ENCODE results near the gene SLC22A23. TPM values are rescaled to one million over a fixed set of nuclear protein-coding genes. Genes with fewer than 3 reads are reported as not detected.

Gene SLC22A23
- total RNA-seq, 1 donor from 2014 or later: 19.4 TPM

GRCh38 chr6:3267162-3267561 lies 189.7 kb downstream of the SLC22A23 start:
- H3K9me3 Mint-ChIP-seq (ENCODE audit: low read depth): no peaks in the 10 kb centered on the region
- TF ChIP-seq CTCF (IDR thresholded peaks at IDR 0.05; ENCODE audit: unreplicated experiment): no peak
- no peak overlapping the region for H3K4me3 Mint-ChIP-seq (ENCODE audit: low read depth)
- no peaks in the 10 kb centered on the region for H3K27me3 Mint-ChIP-seq
- H3K4me1 Mint-ChIP-seq (ENCODE audit: low read depth): no peaks in the 10 kb centered on the region
- H3K36me3 Mint-ChIP-seq (ENCODE audit: insufficient read depth): peaks cover 13% of the 10 kb centered on the region
- no peak overlapping the region for H3K27ac Mint-ChIP-seq
- DNase-seq (ENCODE audit: low spot score, unreplicated experiment): no peak

- DNase-seq (ENCODE audit: low spot score, unreplicated experiment): no peak
- Mint-ChIP-seq H3K36me3 (ENCODE audit: insufficient read depth) (peaks cover 9% of the 10 kb centered on the region), H3K4me1 (ENCODE audit: low read depth) (no peaks in the 10 kb centered on the region), H3K4me3 (ENCODE audit: low read depth) (no peak overlapping the region), H3K27me3 (no peaks in the 10 kb centered on the region), H3K27ac (no peak overlapping the region), H3K9me3 (ENCODE audit: low read depth) (no peaks in the 10 kb centered on the region)
- no peak for TF ChIP-seq CTCF (IDR thresholded peaks at IDR 0.05; ENCODE audit: unreplicated experiment)
Observed at GRCh38 chr6:3266170-3266569, 190.7 kb downstream of the SLC22A23 start.

DNA sequence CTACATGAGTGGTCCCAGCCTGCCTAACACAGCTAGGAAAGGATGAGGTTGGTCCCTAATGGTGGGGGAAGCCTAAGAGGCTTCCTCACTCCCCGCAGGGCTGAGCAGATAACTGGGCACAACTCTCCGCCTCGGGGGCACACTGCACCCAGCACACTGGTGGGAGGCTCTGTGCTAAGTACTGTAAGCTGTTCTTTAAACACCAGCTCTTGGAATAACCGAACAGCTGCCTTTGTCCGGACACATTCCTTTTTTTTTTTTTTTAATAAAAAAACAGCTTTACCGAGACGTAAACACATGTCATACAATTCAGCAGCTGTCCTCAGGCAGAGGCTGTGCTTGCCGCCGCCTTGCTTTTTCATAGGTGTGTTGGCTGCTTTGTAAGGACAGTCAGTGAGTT lies 191.2 kb downstream of the SLC22A23 start:
- H3K9me3 Mint-ChIP-seq (ENCODE audit: low read depth): no peaks in the 10 kb centered on the region
- H3K4me1 Mint-ChIP-seq (ENCODE audit: low read depth): peaks cover 4% of the 10 kb centered on the region
- TF ChIP-seq CTCF (IDR thresholded peaks at IDR 0.05; ENCODE audit: unreplicated experiment): no peak
- no peak for DNase-seq (ENCODE audit: low spot score, unreplicated experiment)
- H3K4me3 Mint-ChIP-seq (ENCODE audit: low read depth): no peak overlapping the region
- H3K27me3 Mint-ChIP-seq: no peaks in the 10 kb centered on the region
- peaks cover 6% of the 10 kb centered on the region for H3K36me3 Mint-ChIP-seq (ENCODE audit: insufficient read depth)
- no peak overlapping the region for H3K27ac Mint-ChIP-seq

DNA sequence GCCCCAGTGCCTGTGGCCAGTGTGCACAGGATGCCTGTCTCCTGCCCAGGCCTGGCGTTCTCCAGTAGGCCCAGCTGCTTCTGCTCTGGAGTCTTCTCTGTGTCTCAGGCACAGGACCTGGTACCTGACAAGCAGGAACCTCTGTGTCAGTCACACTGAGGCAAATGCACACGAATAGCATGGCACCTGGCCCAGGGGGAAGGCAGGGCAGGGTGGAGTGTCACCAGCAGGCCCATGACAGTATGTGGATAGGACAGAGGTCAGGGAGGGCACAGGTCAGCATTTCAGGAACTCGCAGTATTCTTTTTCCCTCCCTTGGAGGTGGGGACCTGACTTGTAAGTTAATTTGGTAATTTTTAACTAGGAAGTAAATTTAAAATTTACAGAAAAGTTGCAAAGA lies 192.5 kb downstream of the SLC22A23 start:
- no peak overlapping the region for H3K27ac Mint-ChIP-seq
- H3K4me3 Mint-ChIP-seq (ENCODE audit: low read depth): no peak overlapping the region
- peaks cover 8% of the 10 kb centered on the region for H3K4me1 Mint-ChIP-seq (ENCODE audit: low read depth)
- peaks cover 5% of the 10 kb centered on the region for H3K36me3 Mint-ChIP-seq (ENCODE audit: insufficient read depth)
- H3K9me3 Mint-ChIP-seq (ENCODE audit: low read depth): no peaks in the 10 kb centered on the region
- TF ChIP-seq CTCF (IDR thresholded peaks at IDR 0.05; ENCODE audit: unreplicated experiment): no peak
- no peak for DNase-seq (ENCODE audit: low spot score, unreplicated experiment)
- H3K27me3 Mint-ChIP-seq: no peaks in the 10 kb centered on the region

DNA sequence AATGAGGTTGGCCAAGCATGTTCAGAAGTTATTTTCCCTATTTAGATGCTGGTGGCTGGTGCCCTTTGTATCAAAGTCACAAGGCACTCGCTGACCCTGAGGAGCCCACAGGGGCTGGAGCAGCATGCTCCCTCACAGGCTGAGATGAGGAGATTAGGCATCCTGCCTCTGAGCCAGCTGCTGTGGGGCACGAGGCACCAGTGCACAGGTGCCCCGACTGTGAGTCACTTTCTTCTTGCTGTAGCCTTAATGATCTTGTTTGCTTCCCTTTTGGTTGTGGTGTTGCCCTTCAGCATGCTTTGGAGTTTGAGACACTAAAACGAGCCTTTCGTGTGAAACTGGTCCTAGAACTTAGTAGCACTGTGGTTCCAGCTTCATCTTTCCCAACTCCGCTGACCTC lies 193.8 kb downstream of the SLC22A23 start:
- no peaks in the 10 kb centered on the region for H3K9me3 Mint-ChIP-seq (ENCODE audit: low read depth)
- H3K36me3 Mint-ChIP-seq (ENCODE audit: insufficient read depth): peaks cover 2% of the 10 kb centered on the region
- H3K4me1 Mint-ChIP-seq (ENCODE audit: low read depth): peaks cover 8% of the 10 kb centered on the region
- no peak overlapping the region for H3K4me3 Mint-ChIP-seq (ENCODE audit: low read depth)
- H3K27me3 Mint-ChIP-seq: no peaks in the 10 kb centered on the region
- H3K27ac Mint-ChIP-seq: no peak overlapping the region
- no peak for DNase-seq (ENCODE audit: low spot score, unreplicated experiment)
- no peak for TF ChIP-seq CTCF (IDR thresholded peaks at IDR 0.05; ENCODE audit: unreplicated experiment)
